Hematopoietic multipotent progenitor cell treated with erythropoietin and hydrocortisone succinate and interleukin-3 and kit ligand, for 8 days (in vitro differentiated cells): ENCODE data around the gene FLYWCH1.

Experiments
- DNase-seq: peaks from one replicate; pipeline ENCODE4 v3.0.0-alpha.2; 2015

The FLYWCH1 gene

GRCh38 chr16:2987833-2988232, 76.1 kb downstream of the FLYWCH1 start:
- no peak for DNase-seq

- DNase-seq, result no peak
These were observed 76.9 kb downstream of the FLYWCH1 start for GRCh38 chr16:2988590-2989099.

- DNase-seq, result no peak
These were observed 79.2 kb downstream of the FLYWCH1 start for GRCh38 chr16:2990891-2991290.

GRCh38 chr16:2991566-2992261, 80.0 kb downstream of the FLYWCH1 start:
- DNase-seq, result no peak

GRCh38 chr16:2992383-2993081, 80.8 kb downstream of the FLYWCH1 start:
- no peak for DNase-seq

GRCh38 chr16:2996298-2996697, 84.6 kb downstream of the FLYWCH1 start:
- no peak for DNase-seq

GRCh38 chr16:2999929-3000328, 88.2 kb downstream of the FLYWCH1 start:
- no peak for DNase-seq

- DNase-seq, result no peak
These were observed 88.8 kb downstream of the FLYWCH1 start for GRCh38 chr16:3000540-3000939.
